ENCODE data around the gene HECTD3. TPM values are rescaled to one million over a fixed set of nuclear protein-coding genes. Genes with fewer than 3 reads are reported as not detected.

HECTD3 gene
- total and polyA plus RNA-seq, 2 of the 4 experiments (the other 2 are of a cell fraction) = 12.2 to 39.5 TPM

DNA sequence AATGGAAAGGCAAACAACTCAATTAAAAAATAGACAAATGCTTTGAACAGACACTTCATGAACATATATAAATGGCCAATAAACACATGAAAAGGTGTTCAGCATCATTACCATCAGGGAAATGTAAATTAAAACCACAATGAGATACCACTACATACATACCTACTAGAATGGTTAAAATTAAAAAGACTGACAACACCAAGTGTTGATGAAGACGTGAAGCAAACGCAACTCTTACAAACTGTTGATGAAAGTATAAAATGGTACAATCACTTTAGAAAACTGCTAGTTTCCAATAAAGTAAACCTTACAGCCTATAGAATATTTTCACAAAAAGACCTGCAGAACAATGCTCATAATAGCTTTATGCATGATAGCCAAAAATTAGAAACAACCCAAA lies 34.9 kb downstream of the HECTD3 start:
- in situ Hi-C loops (cut with MboI; ENCODE audit: low sequenced_read_pairs) = loop anchor here (25.0 kb wide), 1 partner anchor 114 kb away; no protein-coding TSS in a partner anchor
- BruUV-seq (replicated peaks) = no TSS peak
- H3K9ac ChIP-seq (ENCODE audit: low read depth, low read length) = no peak overlapping the region
- no peak overlapping the region for H2AK9ac ChIP-seq (replicated peaks; ENCODE audit: low read depth, low read length, poor library complexity)
- no peak overlapping the region for H3K4me3 ChIP-seq (ENCODE audit: insufficient read depth, low read depth, low read length)
- no peak overlapping the region for H2AK5ac ChIP-seq (ENCODE audit: low read depth, low read length)
- H3K9me3 ChIP-seq (ENCODE audit: control insufficient read depth, insufficient read depth, low read length) = no peaks in the 10 kb centered on the region
- no peaks in the 10 kb centered on the region for H3K4me1 ChIP-seq (ENCODE audit: control insufficient read depth, insufficient read depth, low read length)
- no peak for ATAC-seq (ENCODE audit: low read depth)
- H3K56ac ChIP-seq (ENCODE audit: extremely low read depth, insufficient read depth, low read length) = no peak overlapping the region
- no peak overlapping the region for H3K4ac ChIP-seq (ENCODE audit: low read depth, low read length)
- peaks cover 21% of the 10 kb centered on the region for H3K36me3 ChIP-seq (ENCODE audit: control insufficient read depth, insufficient read depth, low read length)
- H3K18ac ChIP-seq (ENCODE audit: low read depth, low read length) = no peak overlapping the region
- H4K20me1 ChIP-seq (ENCODE audit: insufficient read depth, low read length) = no peaks in the 10 kb centered on the region
- H3K4me2 ChIP-seq (ENCODE audit: low read depth, low read length) = no peak overlapping the region
- TF ChIP-seq RAD21 (IDR thresholded peaks at IDR 0.05; ENCODE audit: low read length) (no peak), NFE2L2 (IDR thresholded peaks at IDR 0.05; ENCODE audit: low read depth, low read length) (no peak), SMC3 (IDR thresholded peaks at IDR 0.05; ENCODE audit: low read depth, low read length) (no peak), MAFK (IDR thresholded peaks at IDR 0.05; ENCODE audit: low read depth, low read length) (no peak), MXI1 (IDR thresholded peaks at IDR 0.05; ENCODE audit: borderline replicate concordance, low read depth, low read length) (no peak), FOS (IDR thresholded peaks at IDR 0.05; ENCODE audit: low read depth, low read length) (no peak), RCOR1 (IDR thresholded peaks at IDR 0.05; ENCODE audit: insufficient replicate concordance, low read length) (no peak), CHD1 (IDR thresholded peaks at IDR 0.05; ENCODE audit: low read depth, low read length) (no peak), BHLHE40 (IDR thresholded peaks at IDR 0.05; ENCODE audit: low read depth, low read length) (no peak), POLR2A (IDR thresholded peaks at IDR 0.05; ENCODE audit: low read depth, low read length) (no peak), RFX5 (IDR thresholded peaks at IDR 0.05; ENCODE audit: low read depth, low read length) (no peak)
- TF ChIP-seq, protein P1, sequence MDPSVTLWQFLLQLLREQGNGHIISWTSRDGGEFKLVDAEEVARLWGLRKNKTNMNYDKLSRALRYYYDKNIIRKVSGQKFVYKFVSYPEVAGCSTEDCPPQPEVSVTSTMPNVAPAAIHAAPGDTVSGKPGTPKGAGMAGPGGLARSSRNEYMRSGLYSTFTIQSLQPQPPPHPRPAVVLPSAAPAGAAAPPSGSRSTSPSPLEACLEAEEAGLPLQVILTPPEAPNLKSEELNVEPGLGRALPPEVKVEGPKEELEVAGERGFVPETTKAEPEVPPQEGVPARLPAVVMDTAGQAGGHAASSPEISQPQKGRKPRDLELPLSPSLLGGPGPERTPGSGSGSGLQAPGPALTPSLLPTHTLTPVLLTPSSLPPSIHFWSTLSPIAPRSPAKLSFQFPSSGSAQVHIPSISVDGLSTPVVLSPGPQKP (IDR thresholded peaks at IDR 0.05; ENCODE audit: borderline replicate concordance, low read depth, low read length) = no peak
- TF ChIP-seq, protein P2, sequence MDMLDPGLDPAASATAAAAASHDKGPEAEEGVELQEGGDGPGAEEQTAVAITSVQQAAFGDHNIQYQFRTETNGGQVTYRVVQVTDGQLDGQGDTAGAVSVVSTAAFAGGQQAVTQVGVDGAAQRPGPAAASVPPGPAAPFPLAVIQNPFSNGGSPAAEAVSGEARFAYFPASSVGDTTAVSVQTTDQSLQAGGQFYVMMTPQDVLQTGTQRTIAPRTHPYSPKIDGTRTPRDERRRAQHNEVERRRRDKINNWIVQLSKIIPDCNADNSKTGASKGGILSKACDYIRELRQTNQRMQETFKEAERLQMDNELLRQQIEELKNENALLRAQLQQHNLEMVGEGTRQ (IDR thresholded peaks at IDR 0.05; ENCODE audit: low read depth, low read length) = no peak
- TF ChIP-seq, protein P3, sequence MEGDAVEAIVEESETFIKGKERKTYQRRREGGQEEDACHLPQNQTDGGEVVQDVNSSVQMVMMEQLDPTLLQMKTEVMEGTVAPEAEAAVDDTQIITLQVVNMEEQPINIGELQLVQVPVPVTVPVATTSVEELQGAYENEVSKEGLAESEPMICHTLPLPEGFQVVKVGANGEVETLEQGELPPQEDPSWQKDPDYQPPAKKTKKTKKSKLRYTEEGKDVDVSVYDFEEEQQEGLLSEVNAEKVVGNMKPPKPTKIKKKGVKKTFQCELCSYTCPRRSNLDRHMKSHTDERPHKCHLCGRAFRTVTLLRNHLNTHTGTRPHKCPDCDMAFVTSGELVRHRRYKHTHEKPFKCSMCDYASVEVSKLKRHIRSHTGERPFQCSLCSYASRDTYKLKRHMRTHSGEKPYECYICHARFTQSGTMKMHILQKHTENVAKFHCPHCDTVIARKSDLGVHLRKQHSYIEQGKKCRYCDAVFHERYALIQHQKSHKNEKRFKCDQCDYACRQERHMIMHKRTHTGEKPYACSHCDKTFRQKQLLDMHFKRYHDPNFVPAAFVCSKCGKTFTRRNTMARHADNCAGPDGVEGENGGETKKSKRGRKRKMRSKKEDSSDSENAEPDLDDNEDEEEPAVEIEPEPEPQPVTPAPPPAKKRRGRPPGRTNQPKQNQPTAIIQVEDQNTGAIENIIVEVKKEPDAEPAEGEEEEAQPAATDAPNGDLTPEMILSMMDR (conservative IDR thresholded peaks at IDR 0.05; ENCODE audit: low read depth, low read length) = no peak
- H4K91ac ChIP-seq (ENCODE audit: insufficient read depth, low read depth, low read length) = no peak overlapping the region
- DNase-seq = no peak
- H2BK5ac ChIP-seq (ENCODE audit: low read depth, low read length, poor library complexity, severe bottlenecking) = no peak overlapping the region
- intact Hi-C loops (cut with micrococcal nuclease) = loop anchor here (2.0 kb wide), 1 partner anchor 43 kb away; no protein-coding TSS in a partner anchor
- H2BK15ac ChIP-seq (ENCODE audit: low read depth, low read length) = no peak overlapping the region
- no peak overlapping the region for H3K23ac ChIP-seq (ENCODE audit: low read depth, low read length)
- no peak overlapping the region for H2BK20ac ChIP-seq (ENCODE audit: low read depth, low read length)
- H3K27me3 ChIP-seq (ENCODE audit: control insufficient read depth, insufficient read depth, low read length) = no peaks in the 10 kb centered on the region
- no peak overlapping the region for H4K5ac ChIP-seq (ENCODE audit: low read depth, low read length)
- H3K27ac ChIP-seq (ENCODE audit: insufficient read depth, low read length) = no peak overlapping the region
- ChIA-PET POLR2A (ENCODE audit: unreplicated experiment) (no interaction called here), CTCF (no interaction called here)
- no peak overlapping the region for H3K14ac ChIP-seq (replicated peaks; ENCODE audit: low read depth, low read length)
- H3K79me1 ChIP-seq (ENCODE audit: low read depth in 1 of 2, low read length in 2 of 2) = peaks cover 4 to 7% of the 10 kb centered on the region in 2 experiments; a peak in 2 of 4 replicates
- no peak overlapping the region for H4K8ac ChIP-seq (ENCODE audit: low read depth in 2 of 2, low read length in 2 of 2)
- no CpG with 5 or more reads among the region's 2 CpGs for WGBS, 2 experiments (ENCODE audit: extremely low coverage in 2 of 2, insufficient read length in 1 of 2)
- dilution Hi-C loops (cut with HindIII; ENCODE audit: low sequenced_read_pairs, unreplicated experiment) = no loop called here
- H2BK120ac ChIP-seq (ENCODE audit: low read depth, low read length) = no peak overlapping the region
- no peaks in the 10 kb centered on the region for H3K9me1 ChIP-seq (ENCODE audit: insufficient read depth, low read length)
- no peak overlapping the region for H2AFZ ChIP-seq (replicated peaks; ENCODE audit: low read length, poor library complexity)

Data from IMR-90 (cell line).